Liver (tissue), 3 donors: ENCODE measurements around the gene TANGO6.

ENCODE experiments used
- RXRA ChIP-seq, 2 donors: IDR thresholded peaks; 2 replicates each; pipeline ENCODE4 v1.6.1; 2017 to 2018; ENCODE audit warnings: antibody characterized with exemption in 2 of 2, mild to moderate bottlenecking in 1 of 2
- TF ChIP-seq, protein P1 (sequence below): IDR thresholded peaks from 2 replicates; pipeline ENCODE4 v1.6.1; 2016; ENCODE audit warnings: antibody characterized with exemption, mild to moderate bottlenecking
- TF ChIP-seq, protein P2 (sequence below): fragments of 150-350 bp; IDR thresholded peaks from 2 replicates; pipeline ENCODE4 v1.5.1; 2017; ENCODE audit warnings: improper control_type of control experiment, low read depth, low read length; ENCODE audit not compliant: missing input control
- donor health status: healthy.
- donor health status: healthy.

DNA sequence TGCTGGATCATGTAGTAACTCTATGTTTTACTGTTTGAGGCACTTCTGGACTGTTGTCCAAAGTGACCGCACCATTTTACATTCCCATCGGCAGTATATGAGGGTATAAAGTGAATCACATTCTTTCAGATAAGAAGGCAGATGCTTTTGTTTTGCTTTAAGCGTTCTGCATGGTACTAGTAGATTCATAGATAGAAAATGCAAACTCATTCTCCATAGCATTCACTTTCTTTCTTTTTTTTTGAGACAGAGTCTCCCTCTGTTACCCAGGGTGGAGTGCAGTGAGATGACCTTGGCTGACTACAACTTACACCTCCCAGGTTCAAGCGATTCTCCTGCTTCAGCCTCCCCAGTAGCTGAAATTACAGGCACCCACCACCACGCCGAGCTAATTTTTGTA lies 40.4 kb downstream of the TANGO6 start:
- TF ChIP-seq, protein P1, sequence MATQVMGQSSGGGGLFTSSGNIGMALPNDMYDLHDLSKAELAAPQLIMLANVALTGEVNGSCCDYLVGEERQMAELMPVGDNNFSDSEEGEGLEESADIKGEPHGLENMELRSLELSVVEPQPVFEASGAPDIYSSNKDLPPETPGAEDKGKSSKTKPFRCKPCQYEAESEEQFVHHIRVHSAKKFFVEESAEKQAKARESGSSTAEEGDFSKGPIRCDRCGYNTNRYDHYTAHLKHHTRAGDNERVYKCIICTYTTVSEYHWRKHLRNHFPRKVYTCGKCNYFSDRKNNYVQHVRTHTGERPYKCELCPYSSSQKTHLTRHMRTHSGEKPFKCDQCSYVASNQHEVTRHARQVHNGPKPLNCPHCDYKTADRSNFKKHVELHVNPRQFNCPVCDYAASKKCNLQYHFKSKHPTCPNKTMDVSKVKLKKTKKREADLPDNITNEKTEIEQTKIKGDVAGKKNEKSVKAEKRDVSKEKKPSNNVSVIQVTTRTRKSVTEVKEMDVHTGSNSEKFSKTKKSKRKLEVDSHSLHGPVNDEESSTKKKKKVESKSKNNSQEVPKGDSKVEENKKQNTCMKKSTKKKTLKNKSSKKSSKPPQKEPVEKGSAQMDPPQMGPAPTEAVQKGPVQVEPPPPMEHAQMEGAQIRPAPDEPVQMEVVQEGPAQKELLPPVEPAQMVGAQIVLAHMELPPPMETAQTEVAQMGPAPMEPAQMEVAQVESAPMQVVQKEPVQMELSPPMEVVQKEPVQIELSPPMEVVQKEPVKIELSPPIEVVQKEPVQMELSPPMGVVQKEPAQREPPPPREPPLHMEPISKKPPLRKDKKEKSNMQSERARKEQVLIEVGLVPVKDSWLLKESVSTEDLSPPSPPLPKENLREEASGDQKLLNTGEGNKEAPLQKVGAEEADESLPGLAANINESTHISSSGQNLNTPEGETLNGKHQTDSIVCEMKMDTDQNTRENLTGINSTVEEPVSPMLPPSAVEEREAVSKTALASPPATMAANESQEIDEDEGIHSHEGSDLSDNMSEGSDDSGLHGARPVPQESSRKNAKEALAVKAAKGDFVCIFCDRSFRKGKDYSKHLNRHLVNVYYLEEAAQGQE: no peak
- TF ChIP-seq, protein P2, sequence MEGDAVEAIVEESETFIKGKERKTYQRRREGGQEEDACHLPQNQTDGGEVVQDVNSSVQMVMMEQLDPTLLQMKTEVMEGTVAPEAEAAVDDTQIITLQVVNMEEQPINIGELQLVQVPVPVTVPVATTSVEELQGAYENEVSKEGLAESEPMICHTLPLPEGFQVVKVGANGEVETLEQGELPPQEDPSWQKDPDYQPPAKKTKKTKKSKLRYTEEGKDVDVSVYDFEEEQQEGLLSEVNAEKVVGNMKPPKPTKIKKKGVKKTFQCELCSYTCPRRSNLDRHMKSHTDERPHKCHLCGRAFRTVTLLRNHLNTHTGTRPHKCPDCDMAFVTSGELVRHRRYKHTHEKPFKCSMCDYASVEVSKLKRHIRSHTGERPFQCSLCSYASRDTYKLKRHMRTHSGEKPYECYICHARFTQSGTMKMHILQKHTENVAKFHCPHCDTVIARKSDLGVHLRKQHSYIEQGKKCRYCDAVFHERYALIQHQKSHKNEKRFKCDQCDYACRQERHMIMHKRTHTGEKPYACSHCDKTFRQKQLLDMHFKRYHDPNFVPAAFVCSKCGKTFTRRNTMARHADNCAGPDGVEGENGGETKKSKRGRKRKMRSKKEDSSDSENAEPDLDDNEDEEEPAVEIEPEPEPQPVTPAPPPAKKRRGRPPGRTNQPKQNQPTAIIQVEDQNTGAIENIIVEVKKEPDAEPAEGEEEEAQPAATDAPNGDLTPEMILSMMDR: no peak
- TF ChIP-seq RXRA (IDR thresholded peaks at IDR 0.05): no peak
